ENCODE results near the gene BCL2L15. TPM values are rescaled to one million over a fixed set of nuclear protein-coding genes. Genes with fewer than 3 reads are reported as not detected.

Gene BCL2L15
- total and polyA plus RNA-seq, 2 of the 13 experiments (the other 11 are each of a cell fraction or from before 2014, with no cell fraction given) = 0.03 to 0.27 TPM

GRCh38 chr1:113928941-113929749 lies 41.8 kb upstream of the BCL2L15 start, which contains the start of gene HIPK1 (continued):
- no peak; the same call in 1 of the 2 replicates for TF ChIP-seq ZNF660 (CRISPR knock-in tag; IDR thresholded peaks at IDR 0.05; ENCODE audit: borderline replicate concordance, low read depth)
- TF ChIP-seq MLX (CRISPR knock-in tag; IDR thresholded peaks at IDR 0.05) = peak; percentile 94
- no peak for TF ChIP-seq ZNF101 (CRISPR knock-in tag; IDR thresholded peaks at IDR 0.05; ENCODE audit: borderline replicate concordance, low read depth)
- no peak for TF ChIP-seq ZKSCAN1 (IDR thresholded peaks at IDR 0.05; ENCODE audit: low read length)
- peak; percentile 67 for TF ChIP-seq MAX (IDR thresholded peaks at IDR 0.05)
- TF ChIP-seq EZH2 (conservative IDR thresholded peaks at IDR 0.05; ENCODE audit: low read depth, low read length) = no peak
- TF ChIP-seq ADNP (CRISPR knock-in tag; IDR thresholded peaks at IDR 0.05) = no peak
- peak; percentile 92 for TF ChIP-seq ETV5 (CRISPR knock-in tag; IDR thresholded peaks at IDR 0.05; ENCODE audit: borderline replicate concordance)
- peak; percentile 95 for TF ChIP-seq ELF3 (CRISPR knock-in tag; IDR thresholded peaks at IDR 0.05)
- 0 out of 2 replicates have a peak, but pooled peaks have one; percentile 23 for TF ChIP-seq TMF1 (CRISPR knock-in tag; IDR thresholded peaks at IDR 0.05; ENCODE audit: low read depth)
- TF ChIP-seq ZNF383 (CRISPR knock-in tag; IDR thresholded peaks at IDR 0.05; ENCODE audit: borderline replicate concordance) = no peak
- TF ChIP-seq, protein P1, sequence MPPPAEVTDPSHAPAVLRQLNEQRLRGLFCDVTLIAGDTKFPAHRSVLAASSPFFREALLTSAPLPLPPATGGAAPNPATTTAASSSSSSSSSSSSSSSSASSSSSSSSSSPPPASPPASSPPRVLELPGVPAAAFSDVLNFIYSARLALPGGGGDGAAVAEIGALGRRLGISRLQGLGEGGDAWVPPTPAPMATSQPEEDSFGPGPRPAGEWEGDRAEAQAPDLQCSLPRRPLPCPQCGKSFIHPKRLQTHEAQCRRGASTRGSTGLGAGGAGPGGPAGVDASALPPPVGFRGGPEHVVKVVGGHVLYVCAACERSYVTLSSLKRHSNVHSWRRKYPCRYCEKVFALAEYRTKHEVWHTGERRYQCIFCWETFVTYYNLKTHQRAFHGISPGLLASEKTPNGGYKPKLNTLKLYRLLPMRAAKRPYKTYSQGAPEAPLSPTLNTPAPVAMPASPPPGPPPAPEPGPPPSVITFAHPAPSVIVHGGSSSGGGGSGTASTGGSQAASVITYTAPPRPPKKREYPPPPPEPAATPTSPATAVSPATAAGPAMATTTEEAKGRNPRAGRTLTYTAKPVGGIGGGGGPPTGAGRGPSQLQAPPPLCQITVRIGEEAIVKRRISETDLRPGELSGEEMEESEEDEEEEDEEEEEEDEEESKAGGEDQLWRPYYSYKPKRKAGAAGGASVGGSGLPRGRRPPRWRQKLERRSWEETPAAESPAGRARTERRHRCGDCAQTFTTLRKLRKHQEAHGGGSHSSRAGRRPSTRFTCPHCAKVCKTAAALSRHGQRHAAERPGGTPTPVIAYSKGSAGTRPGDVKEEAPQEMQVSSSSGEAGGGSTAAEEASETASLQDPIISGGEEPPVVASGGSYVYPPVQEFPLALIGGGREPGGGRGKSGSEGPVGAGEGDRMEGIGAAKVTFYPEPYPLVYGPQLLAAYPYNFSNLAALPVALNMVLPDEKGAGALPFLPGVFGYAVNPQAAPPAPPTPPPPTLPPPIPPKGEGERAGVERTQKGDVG (CRISPR knock-in tag; IDR thresholded peaks at IDR 0.05; ENCODE audit: borderline replicate concordance) = no peak; the same call in 1 of the 2 replicates
- peak; percentile 87 for TF ChIP-seq KMT2B (CRISPR knock-in tag; IDR thresholded peaks at IDR 0.05)
- 0 out of 2 replicates have a peak, but pooled peaks have one; percentile 56 for TF ChIP-seq ZNF770 (CRISPR knock-in tag; IDR thresholded peaks at IDR 0.05)
- TF ChIP-seq, protein P2, sequence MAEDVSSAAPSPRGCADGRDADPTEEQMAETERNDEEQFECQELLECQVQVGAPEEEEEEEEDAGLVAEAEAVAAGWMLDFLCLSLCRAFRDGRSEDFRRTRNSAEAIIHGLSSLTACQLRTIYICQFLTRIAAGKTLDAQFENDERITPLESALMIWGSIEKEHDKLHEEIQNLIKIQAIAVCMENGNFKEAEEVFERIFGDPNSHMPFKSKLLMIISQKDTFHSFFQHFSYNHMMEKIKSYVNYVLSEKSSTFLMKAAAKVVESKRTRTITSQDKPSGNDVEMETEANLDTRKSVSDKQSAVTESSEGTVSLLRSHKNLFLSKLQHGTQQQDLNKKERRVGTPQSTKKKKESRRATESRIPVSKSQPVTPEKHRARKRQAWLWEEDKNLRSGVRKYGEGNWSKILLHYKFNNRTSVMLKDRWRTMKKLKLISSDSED (CRISPR knock-in tag; IDR thresholded peaks at IDR 0.05) = no peak
- TF ChIP-seq TGIF2 (CRISPR knock-in tag; IDR thresholded peaks at IDR 0.05) = peak; percentile 59; the same call in 1 of the 2 replicates
- no peak for TF ChIP-seq CENPX (CRISPR knock-in tag; IDR thresholded peaks at IDR 0.05)
- TF ChIP-seq ZFP62 (CRISPR knock-in tag; IDR thresholded peaks at IDR 0.05) = 0 out of 2 replicates have a peak, but pooled peaks have one; percentile 43
- peak; percentile 90 for TF ChIP-seq ZMAT3 (CRISPR knock-in tag; conservative IDR thresholded peaks at IDR 0.05)
- TF ChIP-seq AGO1 (IDR thresholded peaks at IDR 0.05; ENCODE audit: low read depth, low read length, poor library complexity, severe bottlenecking) = no peak

Data from HepG2 (cell line).